ENCODE data around the gene HOXC13.

The HOXC13 gene

DNA sequence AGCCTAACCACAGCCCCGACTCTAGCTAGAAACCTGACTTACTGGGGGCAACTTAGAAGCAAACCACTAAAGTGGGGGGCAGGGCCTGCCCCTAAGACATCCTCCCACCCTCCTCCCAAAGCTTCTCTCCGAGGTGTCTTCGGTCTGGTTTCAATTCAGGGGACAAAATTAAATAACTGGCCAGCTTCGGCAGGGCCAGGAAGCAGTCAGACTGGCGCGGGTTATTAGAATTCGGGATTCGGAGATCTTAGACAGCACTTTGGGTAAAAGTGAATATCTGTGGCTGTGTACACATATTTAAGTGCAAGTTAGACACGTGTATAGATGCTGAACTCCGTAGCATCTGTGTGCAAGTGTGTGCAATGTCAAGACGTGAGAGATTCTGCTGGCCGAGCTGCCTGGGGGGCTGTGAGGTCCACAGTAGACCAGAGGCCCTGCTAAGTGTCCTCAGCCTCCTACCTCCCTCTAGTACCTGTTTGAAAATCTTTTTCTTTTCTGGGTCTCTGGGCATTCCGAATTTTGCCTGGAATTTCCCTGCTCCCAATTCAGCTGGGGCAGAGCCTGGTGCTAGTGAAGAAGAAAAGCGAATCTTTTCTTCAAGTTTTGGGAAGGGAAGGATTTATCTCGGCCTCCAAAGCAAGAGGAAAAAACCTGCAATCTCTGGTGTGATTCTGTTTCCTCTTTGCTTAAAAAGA, 42.3 kb downstream of the HOXC13 start:
- H3K27ac ChIP-seq (ENCODE audit: insufficient read depth in 1 of 2, low read depth in 1 of 2, low read length in 2 of 2, poor library complexity in 1 of 2, severe bottlenecking in 2 of 2): no peak overlapping the region
- peaks cover 33 to 99% (median 75%) of the 10 kb centered on the region in 5 experiments for H3K27me3 ChIP-seq (replicated peaks in 2 of 5; ENCODE audit: control insufficient read depth in 4 of 5, insufficient read depth in 5 of 5, low read length in 4 of 5)
- H3K4me3 ChIP-seq (ENCODE audit: control insufficient read depth in 1 of 7, extremely low read depth in 1 of 7, insufficient read depth in 4 of 7, low read depth in 2 of 7, low read length in 6 of 7): no peak overlapping the region
- H3K4me1 ChIP-seq (ENCODE audit: control extremely low read depth in 1 of 4, control insufficient read depth in 4 of 4, insufficient read depth in 4 of 4, low read length in 3 of 4): peaks cover 0 to 17% (median 13%) of the 10 kb centered on the region in 4 experiments
- 21% methylated on average over 12 of the region's 15 CpGs for WGBS (ENCODE audit: insufficient coverage)
- peaks cover 0 to 12% (median 0%) of the 10 kb centered on the region in 5 experiments for H3K9me3 ChIP-seq (ENCODE audit: control extremely low read depth in 1 of 5, control insufficient read depth in 4 of 5, insufficient read depth in 2 of 5, low read depth in 1 of 5, low read length in 4 of 5)
- no peaks in the 10 kb centered on the region for H3K36me3 ChIP-seq (ENCODE audit: control insufficient read depth in 4 of 4, insufficient read depth in 4 of 4, low read length in 3 of 4)
- ChIA-PET CTCF (no interaction called here), POLR2A (interaction anchor here (0.7 kb wide), 1 partner anchor 26 kb away, joined by 3 read pairs; the partner anchor contains the start of gene HOXC12)
- no peak for DNase-seq

DNA sequence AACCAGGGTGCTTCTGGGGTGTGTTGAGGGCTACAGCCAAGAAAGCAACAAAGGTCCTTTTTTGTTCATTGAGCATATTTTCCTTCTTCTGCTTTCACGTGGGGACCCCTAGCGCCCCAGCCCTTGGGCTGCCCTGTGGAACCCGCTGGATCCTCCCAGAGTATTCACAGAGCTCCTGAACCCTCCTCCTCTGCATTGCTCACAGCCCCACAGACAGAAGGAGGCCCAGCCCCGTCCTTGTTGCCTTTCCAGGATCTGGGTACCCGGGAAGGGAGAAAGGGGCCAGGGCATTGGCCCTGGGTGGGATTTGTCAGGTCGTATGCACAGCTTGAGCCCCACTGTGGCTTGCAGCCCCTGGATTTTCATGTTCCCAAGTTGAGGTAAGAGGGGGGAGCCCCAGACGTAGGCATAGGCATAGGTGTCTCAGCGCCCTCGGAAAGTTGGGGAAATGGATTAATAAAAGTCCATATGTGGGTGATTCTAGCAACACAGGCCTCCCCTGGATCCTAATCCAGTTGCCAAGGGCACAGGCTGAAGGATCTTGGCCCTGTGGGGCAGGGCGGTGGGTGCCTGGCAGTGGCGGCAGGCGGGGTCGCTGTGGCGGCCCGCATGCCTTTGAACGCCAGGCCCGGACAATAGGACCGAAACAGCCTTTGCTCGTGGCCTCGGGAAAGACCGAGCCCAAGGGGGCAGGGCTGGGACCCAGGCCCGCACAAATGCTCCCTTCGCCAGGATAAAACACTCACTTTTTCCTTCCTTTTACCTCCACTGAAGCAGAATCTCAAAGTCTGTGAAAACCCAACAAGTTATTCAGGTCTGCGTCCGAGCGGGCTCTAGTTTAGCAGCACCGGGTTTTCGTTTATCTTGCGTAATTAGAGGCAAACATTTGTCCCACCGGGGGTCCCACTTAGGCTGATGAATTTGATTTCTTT, 43.3 kb downstream of the HOXC13 start:
- WGBS (ENCODE audit: insufficient coverage): 7% methylated on average over 15 of the region's 30 CpGs
- Histone ChIP-seq H3K36me3 (ENCODE audit: control insufficient read depth in 4 of 4, insufficient read depth in 4 of 4, low read length in 3 of 4) (no peaks in the 10 kb centered on the region), H3K4me1 (ENCODE audit: control extremely low read depth in 1 of 4, control insufficient read depth in 4 of 4, insufficient read depth in 4 of 4, low read length in 3 of 4) (peaks cover 0 to 21% (median 17%) of the 10 kb centered on the region in 4 experiments), H3K27me3 (replicated peaks in 2 of 5; ENCODE audit: control insufficient read depth in 4 of 5, insufficient read depth in 5 of 5, low read length in 4 of 5) (peaks cover 39 to 99% (median 70%) of the 10 kb centered on the region in 5 experiments), H3K4me3 (ENCODE audit: control insufficient read depth in 1 of 7, extremely low read depth in 1 of 7, insufficient read depth in 4 of 7, low read depth in 2 of 7, low read length in 6 of 7) (no peak overlapping the region), H3K27ac (ENCODE audit: insufficient read depth in 1 of 2, low read depth in 1 of 2, low read length in 2 of 2, poor library complexity in 1 of 2, severe bottlenecking in 2 of 2) (no peak overlapping the region), H3K9me3 (ENCODE audit: control extremely low read depth in 1 of 5, control insufficient read depth in 4 of 5, insufficient read depth in 2 of 5, low read depth in 1 of 5, low read length in 4 of 5) (peaks cover 0 to 10% (median 0%) of the 10 kb centered on the region in 5 experiments)
- CTCF ChIA-PET: no interaction called here
- POLR2A ChIA-PET: no interaction called here
- no peak for DNase-seq

DNA sequence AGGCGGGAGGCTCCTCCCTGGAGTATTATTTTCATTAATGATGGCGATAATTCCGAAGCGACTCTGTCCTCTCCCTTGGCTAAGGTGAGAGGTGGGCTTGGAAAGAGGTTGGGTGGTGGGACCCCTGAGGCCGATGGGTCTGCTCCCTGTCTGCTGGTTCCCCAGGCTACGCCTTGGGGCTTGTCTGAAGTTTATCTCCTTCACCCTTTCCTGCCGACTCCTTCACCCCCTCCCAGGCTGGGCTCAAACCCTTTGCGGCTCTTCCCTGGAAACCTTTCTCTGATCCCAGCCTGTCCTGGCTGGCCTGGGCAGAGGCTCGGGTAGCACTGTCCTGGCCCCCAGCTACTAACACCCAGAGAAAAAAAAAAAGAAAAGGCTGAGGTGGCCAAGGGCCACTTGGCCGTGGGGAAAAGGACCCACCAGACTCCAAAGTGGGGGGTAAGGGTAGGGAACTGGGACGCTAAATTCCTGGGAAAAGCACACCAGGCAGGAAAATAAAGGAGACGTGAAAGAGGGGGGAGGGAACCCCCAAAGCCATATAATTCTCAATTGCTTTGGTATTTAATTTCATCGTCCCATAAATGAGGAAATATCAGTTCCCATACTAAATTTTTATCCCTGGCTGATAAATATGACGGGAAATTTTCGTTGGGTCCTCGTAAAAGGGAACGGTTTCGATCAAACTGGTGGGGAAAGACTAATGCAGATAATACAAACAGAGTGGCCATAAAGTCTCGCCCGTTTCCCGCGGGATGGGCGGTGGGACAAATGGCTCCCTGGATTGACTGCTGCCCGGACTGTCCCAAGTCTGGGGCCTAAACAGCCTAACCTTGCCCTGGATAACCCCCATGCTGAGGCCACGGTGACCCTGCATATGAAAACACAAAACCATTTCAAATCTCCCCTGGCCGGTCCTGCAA, 44.3 kb downstream of the HOXC13 start:
- DNase-seq: no peak
- H3K4me1 ChIP-seq (ENCODE audit: control extremely low read depth in 1 of 4, control insufficient read depth in 4 of 4, insufficient read depth in 4 of 4, low read length in 3 of 4): peaks cover 0 to 21% (median 17%) of the 10 kb centered on the region in 4 experiments
- 14% methylated on average over 17 of the region's 26 CpGs for WGBS (ENCODE audit: insufficient coverage)
- peaks cover 0 to 8% (median 0%) of the 10 kb centered on the region in 5 experiments for H3K9me3 ChIP-seq (ENCODE audit: control extremely low read depth in 1 of 5, control insufficient read depth in 4 of 5, insufficient read depth in 2 of 5, low read depth in 1 of 5, low read length in 4 of 5)
- no peak overlapping the region for H3K27ac ChIP-seq (ENCODE audit: insufficient read depth in 1 of 2, low read depth in 1 of 2, low read length in 2 of 2, poor library complexity in 1 of 2, severe bottlenecking in 2 of 2)
- no peak overlapping the region for H3K4me3 ChIP-seq (ENCODE audit: control insufficient read depth in 1 of 7, extremely low read depth in 1 of 7, insufficient read depth in 4 of 7, low read depth in 2 of 7, low read length in 6 of 7)
- CTCF ChIA-PET: no interaction called here
- H3K27me3 ChIP-seq (replicated peaks in 2 of 5; ENCODE audit: control insufficient read depth in 4 of 5, insufficient read depth in 5 of 5, low read length in 4 of 5): peaks cover 33 to 99% (median 70%) of the 10 kb centered on the region in 5 experiments
- H3K36me3 ChIP-seq (ENCODE audit: control insufficient read depth in 4 of 4, insufficient read depth in 4 of 4, low read length in 3 of 4): no peaks in the 10 kb centered on the region
- POLR2A ChIA-PET: no interaction called here

DNA sequence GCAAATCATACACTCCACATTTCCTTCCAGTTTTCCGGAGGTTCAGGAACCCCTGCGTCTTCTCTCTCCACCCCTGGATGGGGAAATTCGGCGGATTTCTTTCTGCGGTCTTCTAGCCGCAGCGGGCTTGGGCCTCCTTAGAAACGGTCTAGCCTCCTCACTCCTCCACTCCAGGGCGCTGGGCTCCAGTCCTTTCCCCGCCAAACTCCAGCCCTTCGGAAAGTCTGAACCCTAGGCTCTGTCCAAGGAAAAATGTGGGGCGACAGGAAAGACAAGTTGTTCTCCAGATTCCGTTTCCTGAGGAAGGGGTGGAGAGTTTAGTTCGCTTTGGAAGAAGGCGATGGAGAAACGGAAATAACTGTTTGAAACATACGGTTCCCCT, 44.9 kb downstream of the HOXC13 start:
- CTCF ChIA-PET: no interaction called here
- DNase-seq: peak in 1 of 3 donors; percentile 38

DNA sequence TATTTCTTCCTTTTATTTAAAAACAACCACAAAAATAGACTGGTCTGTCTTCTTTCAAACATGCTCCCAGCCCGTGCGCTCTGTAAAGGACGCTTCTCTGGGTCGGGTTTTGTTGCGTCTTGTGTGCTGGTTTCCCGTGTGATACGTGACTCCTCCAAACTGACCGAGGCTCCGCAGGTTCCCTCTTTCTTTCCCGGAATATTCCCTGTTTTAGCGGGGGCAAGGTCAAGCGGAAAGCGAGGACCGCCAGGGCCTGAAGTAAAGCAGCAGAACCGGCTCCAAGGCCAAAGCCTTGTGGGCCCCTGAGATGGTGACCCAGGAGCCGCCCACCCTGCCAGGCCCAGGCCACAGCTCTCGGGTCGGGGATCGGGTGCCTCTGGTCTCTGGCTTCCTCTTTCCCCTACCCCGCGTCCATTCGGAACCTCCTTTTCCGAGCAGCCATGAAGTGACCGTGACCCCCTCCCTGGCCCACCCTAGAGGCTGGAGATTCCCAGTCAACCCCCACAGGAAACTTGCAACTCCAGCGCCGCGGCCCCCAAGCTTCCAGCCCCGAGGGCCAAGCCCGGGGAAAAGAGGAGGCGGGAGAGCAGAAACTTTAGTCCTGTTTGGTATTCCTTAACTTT, 45.4 kb downstream of the HOXC13 start:
- Histone ChIP-seq H3K27ac (ENCODE audit: insufficient read depth in 1 of 2, low read depth in 1 of 2, low read length in 2 of 2, poor library complexity in 1 of 2, severe bottlenecking in 2 of 2) (no peak overlapping the region), H3K36me3 (ENCODE audit: control insufficient read depth in 4 of 4, insufficient read depth in 4 of 4, low read length in 3 of 4) (no peaks in the 10 kb centered on the region), H3K27me3 (replicated peaks in 2 of 5; ENCODE audit: control insufficient read depth in 4 of 5, insufficient read depth in 5 of 5, low read length in 4 of 5) (peaks cover 40 to 99% (median 72%) of the 10 kb centered on the region in 5 experiments), H3K4me3 (ENCODE audit: control insufficient read depth in 1 of 7, extremely low read depth in 1 of 7, insufficient read depth in 4 of 7, low read depth in 2 of 7, low read length in 6 of 7) (no peak overlapping the region), H3K4me1 (ENCODE audit: control extremely low read depth in 1 of 4, control insufficient read depth in 4 of 4, insufficient read depth in 4 of 4, low read length in 3 of 4) (peaks cover 0 to 21% (median 18%) of the 10 kb centered on the region in 4 experiments), H3K9me3 (ENCODE audit: control extremely low read depth in 1 of 5, control insufficient read depth in 4 of 5, insufficient read depth in 2 of 5, low read depth in 1 of 5, low read length in 4 of 5) (peaks cover 0 to 8% (median 0%) of the 10 kb centered on the region in 5 experiments)
- DNase-seq: no peak
- 2% methylated on average over 23 of the region's 30 CpGs for WGBS (ENCODE audit: insufficient coverage)
- POLR2A ChIA-PET: no interaction called here
- CTCF ChIA-PET: interaction anchor here (1.3 to 5.6 kb wide), 2 partner anchors 9 to 15 kb away, joined by 3 to 46 read pairs; partner anchors contain the start of gene HOXC9

More for the DNA sequence above, 44.9 kb downstream of the HOXC13 start:
- H3K27ac ChIP-seq (ENCODE audit: insufficient read depth in 1 of 2, low read depth in 1 of 2, low read length in 2 of 2, poor library complexity in 1 of 2, severe bottlenecking in 2 of 2): no peak overlapping the region
- peaks cover 0 to 21% (median 17%) of the 10 kb centered on the region in 4 experiments for H3K4me1 ChIP-seq (ENCODE audit: control extremely low read depth in 1 of 4, control insufficient read depth in 4 of 4, insufficient read depth in 4 of 4, low read length in 3 of 4)
- peaks cover 37 to 99% (median 70%) of the 10 kb centered on the region in 5 experiments for H3K27me3 ChIP-seq (replicated peaks in 2 of 5; ENCODE audit: control insufficient read depth in 4 of 5, insufficient read depth in 5 of 5, low read length in 4 of 5)
- no peaks in the 10 kb centered on the region for H3K36me3 ChIP-seq (ENCODE audit: control insufficient read depth in 4 of 4, insufficient read depth in 4 of 4, low read length in 3 of 4)
- no peak overlapping the region for H3K4me3 ChIP-seq (ENCODE audit: control insufficient read depth in 1 of 7, extremely low read depth in 1 of 7, insufficient read depth in 4 of 7, low read depth in 2 of 7, low read length in 6 of 7)
- POLR2A ChIA-PET: no interaction called here
- H3K9me3 ChIP-seq (ENCODE audit: control extremely low read depth in 1 of 5, control insufficient read depth in 4 of 5, insufficient read depth in 2 of 5, low read depth in 1 of 5, low read length in 4 of 5): peaks cover 0 to 8% (median 0%) of the 10 kb centered on the region in 5 experiments
- 2% methylated on average over 11 of the region's 17 CpGs for WGBS (ENCODE audit: insufficient coverage)

Data from common myeloid progenitor, CD34-positive (primary cell).